ENCODE data around the gene AZU1. TPM values are rescaled to one million over a fixed set of nuclear protein-coding genes. Genes with fewer than 3 reads are reported as not detected.

AZU1 gene
- total RNA-seq, 1 donor from 2014 or later, result 0.41 TPM

DNA sequence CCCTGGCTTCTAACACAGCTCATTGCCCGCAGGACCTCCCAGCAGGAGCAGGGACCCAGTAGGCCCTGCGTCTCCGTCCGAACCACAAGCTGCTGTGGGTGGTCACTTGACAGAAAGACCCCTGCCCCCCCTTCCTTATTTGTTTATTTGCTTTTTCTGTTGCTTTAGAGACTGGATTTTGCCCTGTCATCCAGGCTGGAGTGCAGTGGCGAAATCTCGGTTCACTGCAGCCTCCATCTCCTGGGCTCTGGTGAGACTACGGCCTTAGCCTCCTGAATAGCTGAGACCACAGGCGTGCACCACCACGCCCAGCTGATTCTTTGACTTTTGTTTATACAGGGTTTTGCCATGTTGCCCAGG is 38.0 kb upstream of the AZU1 start:
- Mint-ChIP-seq H3K4me1 (ENCODE audit: unreplicated experiment) (peaks cover 18% of the 10 kb centered on the region), H3K9me3 (no peaks in the 10 kb centered on the region), H3K36me3 (no peaks in the 10 kb centered on the region), H3K27me3 (no peaks in the 10 kb centered on the region), H3K27ac (peak overlapping the region; percentile 70), H3K4me3 (peak overlapping the region; percentile 61)
- DNase-seq (ENCODE audit: extremely low spot score, unreplicated experiment), result no peak
- TF ChIP-seq, protein P1, sequence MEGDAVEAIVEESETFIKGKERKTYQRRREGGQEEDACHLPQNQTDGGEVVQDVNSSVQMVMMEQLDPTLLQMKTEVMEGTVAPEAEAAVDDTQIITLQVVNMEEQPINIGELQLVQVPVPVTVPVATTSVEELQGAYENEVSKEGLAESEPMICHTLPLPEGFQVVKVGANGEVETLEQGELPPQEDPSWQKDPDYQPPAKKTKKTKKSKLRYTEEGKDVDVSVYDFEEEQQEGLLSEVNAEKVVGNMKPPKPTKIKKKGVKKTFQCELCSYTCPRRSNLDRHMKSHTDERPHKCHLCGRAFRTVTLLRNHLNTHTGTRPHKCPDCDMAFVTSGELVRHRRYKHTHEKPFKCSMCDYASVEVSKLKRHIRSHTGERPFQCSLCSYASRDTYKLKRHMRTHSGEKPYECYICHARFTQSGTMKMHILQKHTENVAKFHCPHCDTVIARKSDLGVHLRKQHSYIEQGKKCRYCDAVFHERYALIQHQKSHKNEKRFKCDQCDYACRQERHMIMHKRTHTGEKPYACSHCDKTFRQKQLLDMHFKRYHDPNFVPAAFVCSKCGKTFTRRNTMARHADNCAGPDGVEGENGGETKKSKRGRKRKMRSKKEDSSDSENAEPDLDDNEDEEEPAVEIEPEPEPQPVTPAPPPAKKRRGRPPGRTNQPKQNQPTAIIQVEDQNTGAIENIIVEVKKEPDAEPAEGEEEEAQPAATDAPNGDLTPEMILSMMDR (conservative IDR thresholded peaks at IDR 0.05), result no peak

DNA sequence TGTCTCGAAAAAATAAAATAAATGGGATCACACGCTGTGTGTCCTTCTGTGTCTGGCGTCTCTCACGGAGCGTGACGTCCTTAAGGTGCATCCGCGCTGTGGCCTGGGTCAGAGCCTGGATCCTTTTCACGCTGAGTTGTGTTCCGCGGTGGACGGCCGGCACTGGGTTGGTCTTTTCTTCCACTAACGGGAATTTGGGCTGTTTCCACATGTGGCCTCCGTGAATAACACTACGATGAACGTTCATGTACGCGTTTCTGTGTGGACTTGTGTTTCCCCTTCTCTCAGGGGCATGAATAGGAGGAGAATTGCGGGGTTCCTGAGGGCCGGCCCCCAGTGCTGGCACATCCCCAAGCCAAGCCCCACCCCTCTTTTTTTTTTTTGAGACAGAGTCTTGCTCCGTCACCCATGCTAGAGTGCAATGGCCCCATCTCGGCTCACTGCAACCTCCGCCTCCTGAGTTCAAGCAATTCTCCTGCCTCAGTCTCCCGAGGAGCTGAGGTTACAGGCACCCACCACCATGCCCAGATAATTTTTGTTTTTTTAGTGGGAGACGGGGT is 36.5 kb upstream of the AZU1 start:
- no peaks in the 10 kb centered on the region for H3K9me3 Mint-ChIP-seq
- no peaks in the 10 kb centered on the region for H3K36me3 Mint-ChIP-seq
- TF ChIP-seq, protein P1 (conservative IDR thresholded peaks at IDR 0.05), result no peak
- H3K27me3 Mint-ChIP-seq, result no peaks in the 10 kb centered on the region
- peaks cover 18% of the 10 kb centered on the region for H3K4me1 Mint-ChIP-seq (ENCODE audit: unreplicated experiment)
- DNase-seq (ENCODE audit: extremely low spot score, unreplicated experiment), result no peak
- peak overlapping the region; percentile 43 for H3K27ac Mint-ChIP-seq
- no peak overlapping the region for H3K4me3 Mint-ChIP-seq

DNA sequence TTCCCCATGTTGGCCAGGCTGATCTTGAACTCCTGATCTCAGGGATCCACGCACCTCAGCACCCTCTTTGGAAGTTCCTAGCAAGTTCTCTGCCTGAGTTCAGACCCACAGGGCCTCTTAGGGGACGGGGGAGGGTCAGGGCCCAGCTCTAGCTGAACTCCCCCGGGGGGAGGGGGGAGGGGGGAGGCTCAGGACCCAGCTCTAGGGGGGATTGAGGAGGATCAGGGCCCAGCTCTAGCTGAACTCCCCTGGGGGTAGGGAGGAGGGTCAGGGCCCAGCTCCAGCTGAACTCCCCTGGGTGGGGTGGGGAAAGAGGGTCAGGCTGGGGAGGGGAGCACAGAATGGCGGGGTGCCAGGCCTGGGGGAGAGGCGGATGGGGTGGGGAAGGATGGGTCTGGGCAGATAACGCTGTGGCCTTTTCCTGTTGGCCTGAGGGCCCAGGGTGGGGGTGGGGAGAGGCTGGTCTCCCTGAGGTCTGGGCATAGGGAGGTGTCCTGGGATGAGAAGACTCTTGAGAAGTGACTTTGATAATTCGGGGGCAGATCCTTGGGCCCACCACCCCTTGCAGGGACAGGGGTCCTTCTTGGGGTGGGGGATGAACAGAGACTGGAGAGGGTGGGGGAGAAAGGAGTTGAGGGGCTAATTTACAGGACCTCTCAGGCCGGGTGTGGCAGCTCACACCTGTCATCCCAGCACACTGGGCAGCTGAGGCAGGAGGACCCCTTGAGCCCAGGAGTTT is 35.9 kb upstream of the AZU1 start:
- Mint-ChIP-seq H3K36me3 (no peaks in the 10 kb centered on the region), H3K4me3 (no peak overlapping the region), H3K27me3 (no peaks in the 10 kb centered on the region), H3K9me3 (no peaks in the 10 kb centered on the region), H3K4me1 (ENCODE audit: unreplicated experiment) (peaks cover 21% of the 10 kb centered on the region), H3K27ac (no peak overlapping the region)
- TF ChIP-seq, protein P1 (conservative IDR thresholded peaks at IDR 0.05), result no peak
- DNase-seq (ENCODE audit: extremely low spot score, unreplicated experiment), result no peak

DNA sequence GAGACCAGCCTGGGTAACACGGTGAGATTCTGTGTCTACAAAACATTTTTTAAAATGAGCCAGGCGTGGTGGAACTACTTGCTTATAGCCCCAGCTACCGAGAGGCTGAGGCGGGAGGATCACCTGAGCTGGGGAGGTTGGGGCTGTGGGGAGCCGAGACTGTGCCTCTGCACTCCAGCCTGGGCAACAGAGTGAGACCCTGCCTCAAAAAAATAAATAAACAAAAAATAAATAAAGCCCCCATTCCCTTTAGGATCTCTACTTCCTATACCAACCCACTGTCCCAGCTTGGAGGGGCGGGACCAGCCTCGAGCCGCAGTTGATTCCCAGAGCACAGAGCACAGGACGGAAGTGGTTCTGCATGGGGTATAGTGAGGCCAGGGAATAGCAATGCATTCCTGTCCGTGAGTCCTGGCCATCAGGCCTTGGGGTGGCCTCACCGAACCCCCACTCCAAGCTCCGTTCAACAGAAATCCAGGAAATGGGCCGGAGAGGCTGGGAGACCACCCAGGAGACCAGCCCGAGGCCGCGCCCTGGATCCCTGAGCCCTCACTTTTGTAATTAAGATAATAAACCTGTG is 35.2 kb upstream of the AZU1 start:
- peaks cover 23% of the 10 kb centered on the region for H3K4me1 Mint-ChIP-seq (ENCODE audit: unreplicated experiment)
- H3K4me3 Mint-ChIP-seq, result no peak overlapping the region
- no peak for DNase-seq (ENCODE audit: extremely low spot score, unreplicated experiment)
- H3K27ac Mint-ChIP-seq, result no peak overlapping the region
- TF ChIP-seq, protein P1 (conservative IDR thresholded peaks at IDR 0.05), result no peak
- no peaks in the 10 kb centered on the region for H3K9me3 Mint-ChIP-seq
- no peaks in the 10 kb centered on the region for H3K36me3 Mint-ChIP-seq
- no peaks in the 10 kb centered on the region for H3K27me3 Mint-ChIP-seq

DNA sequence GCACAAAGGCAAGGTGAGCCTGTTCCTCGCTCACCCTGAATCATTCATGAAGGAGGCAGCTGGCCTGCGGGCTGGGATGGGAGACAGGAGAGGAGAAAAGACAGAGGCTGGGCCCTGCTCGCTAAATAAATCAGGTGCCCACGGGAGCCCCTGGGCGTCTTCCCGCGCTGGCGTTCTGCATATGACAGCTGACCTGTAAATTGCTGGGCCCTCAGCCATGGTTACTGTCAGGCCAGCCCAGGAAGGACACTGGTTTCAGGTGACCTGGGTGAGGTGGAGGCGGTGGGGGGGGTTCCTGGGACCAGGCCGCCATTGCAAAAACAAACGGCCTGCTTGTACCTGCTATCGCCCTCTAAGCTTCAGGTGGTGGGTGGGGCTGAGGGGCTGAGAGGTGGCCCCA is 33.8 kb upstream of the AZU1 start:
- H3K4me3 Mint-ChIP-seq, result peak overlapping the region; percentile 72

More for the DNA sequence above, 33.8 kb upstream of the AZU1 start:
- no peaks in the 10 kb centered on the region for H3K27me3 Mint-ChIP-seq
- no peaks in the 10 kb centered on the region for H3K36me3 Mint-ChIP-seq
- H3K4me1 Mint-ChIP-seq (ENCODE audit: unreplicated experiment), result peaks cover 22% of the 10 kb centered on the region
- TF ChIP-seq, protein P1 (conservative IDR thresholded peaks at IDR 0.05), result no peak
- no peak for DNase-seq (ENCODE audit: extremely low spot score, unreplicated experiment)
- no peaks in the 10 kb centered on the region for H3K9me3 Mint-ChIP-seq
- peak overlapping the region; percentile 85 for H3K27ac Mint-ChIP-seq
